K562 (cell line): ENCODE measurements around the gene GRIK1. TPM values are rescaled to one million over a fixed set of nuclear protein-coding genes. Genes with fewer than 3 reads are reported as not detected.

Experiments
- BRD9 ChIP-seq: fragments of 450-650 bp; IDR thresholded peaks from 2 replicates; pipeline ENCODE4 v1.6.1; 2018; ENCODE audit warnings: low read depth; ENCODE audit not compliant: partially characterized antibody
- CBFB ChIP-seq: sonication (generic); formaldehyde crosslinking; IDR thresholded peaks from 2 replicates; pipeline ENCODE4 v1.4.0; 2020; ENCODE audit warnings: mild to moderate bottlenecking, missing genetic modification reagents
- CTBP1 ChIP-seq: fragments of 450-650 bp; IDR thresholded peaks from 2 replicates; pipeline ENCODE4 v1.6.1; 2016; ENCODE audit warnings: borderline replicate concordance
- DMBX1 ChIP-seq: fragments of 250-450 bp; sonication (Bioruptor Pico); IDR thresholded peaks from 2 replicates; pipeline ENCODE4 v1.8.0; 2022; ENCODE audit warnings: inconsistent platforms, mild to moderate bottlenecking, moderate library complexity, borderline replicate concordance
- ELK1 ChIP-seq: sonication (generic); formaldehyde crosslinking; IDR thresholded peaks from 2 replicates; pipeline ENCODE4 v1.8.1; 2022; ENCODE audit warnings: missing genetic modification reagents
- HINFP ChIP-seq: fragments of 450-650 bp; conservative IDR thresholded peaks from 2 replicates; pipeline ENCODE4 v1.6.1; 2016; ENCODE audit warnings: missing genetic modification characterization, low read depth, mild to moderate bottlenecking, control low read depth, missing compliant biosample characterization
- IRF1 ChIP-seq: sonication (generic); formaldehyde crosslinking; IDR thresholded peaks from 2 replicates; pipeline ENCODE4 v1.8.0; 2022; ENCODE audit warnings: missing genetic modification reagents, mild to moderate bottlenecking, borderline replicate concordance
- MITF ChIP-seq: IDR thresholded peaks from 2 replicates; pipeline ENCODE4 v1.6.1; 2014; ENCODE audit warnings: antibody characterized with exemption
- NR0B1 ChIP-seq: fragments of 450-650 bp; IDR thresholded peaks from one replicate; pipeline ENCODE4 v1.6.1; 2018; ENCODE audit warnings: mild to moderate bottlenecking, moderate library complexity; ENCODE audit not compliant: partially characterized antibody
- RBBP5 ChIP-seq: fragments of 200-600 bp; sonication (generic); IDR thresholded peaks from 2 replicates; pipeline ENCODE4 v1.6.1; 2012; ENCODE audit warnings: borderline replicate concordance, mild to moderate bottlenecking, low read length, control low read depth, inconsistent platforms; ENCODE audit not compliant: insufficient read depth, poor library complexity, severe bottlenecking
- SMC3 ChIP-seq: conservative IDR thresholded peaks from 2 replicates; pipeline ENCODE4 v1.6.1; 2011; ENCODE audit warnings: low read depth, low read length, improper control_type of control experiment; ENCODE audit not compliant: insufficient read depth
- ZNF407 ChIP-seq: fragments of 450-650 bp; IDR thresholded peaks from 2 replicates; pipeline ENCODE4 v1.6.1; 2016; ENCODE audit warnings: low read depth
- polyA plus RNA-seq, 8 experiments: library from polyadenylated mRNA; depleted of rRNA in 4 of 8; stranded (reverse) in 5 of 8; unstranded in 3 of 8; fragments of >200 nt; fragmentation: Nextera tagmentation in 2 of 8; fragmentation: Illumina TruSeq in 1 of 8; extraction: Ambion mirVana in 2 of 8; extraction: Trizol in 1 of 8; gene quantifications; 2 replicates each; pipeline versions ENCODE4 v1.2.1 to v1.2.3, GENCODE V29; 2011 to 2014; ENCODE audit warnings: inconsistent platforms in 1 of 8, missing spikeins in 1 of 8
- total RNA-seq, 7 experiments: library from RNA; depleted of rRNA in 6 of 7; stranded (reverse); fragments of >200 nt in 6 of 7; fragmentation: Illumina TruSeq in 2 of 7; extraction: Trizol in 2 of 7; gene quantifications; 2 replicates each; pipeline versions ENCODE4 v1.2.1 to v1.2.3, GENCODE V29; 2011 to 2021; ENCODE audit warnings: low replicate concordance in 1 of 7

GRIK1 gene
- total and polyA plus RNA-seq, 9 of the 15 experiments (the other 6 are each of a cell fraction or from before 2014, with no cell fraction given): 0.17 to 2.8 (median 0.53) TPM

- no peak for TF ChIP-seq MITF
- TF ChIP-seq CTBP1: no peak
- no peak for TF ChIP-seq CBFB (CRISPR knock-in tag)
- peak; percentile 91 for TF ChIP-seq DMBX1
- TF ChIP-seq ZNF407: no peak
- no peak for TF ChIP-seq NR0B1
- TF ChIP-seq BRD9: no peak
- no peak for TF ChIP-seq IRF1
- TF ChIP-seq RBBP5: no peak
- no peak for TF ChIP-seq ELK1 (CRISPR knock-in tag)
- TF ChIP-seq SMC3: no peak
- 0 out of 2 replicates have a peak, but pooled peaks have one; percentile 14 for TF ChIP-seq HINFP
These were observed 291.0 kb downstream of the GRIK1 start (continued) for GRCh38 chr21:29648710-29649240.
